WERI-Rb-1 (cell line): ENCODE data around the gene CLEC17A.

Experiments used
- DNase-seq: peaks from one replicate; pipeline ENCODE4 v3.0.0-alpha.2; 2020
- H3K27ac ChIP-seq: fragments of 250-450 bp; sonication (Bioruptor Pico); 2 replicates; pipeline ENCODE4 v1.5.1; 2020; ENCODE audit warnings: mild to moderate bottlenecking, moderate library complexity
- H3K27me3 ChIP-seq: fragments of 250-450 bp; sonication (Bioruptor Pico); 2 replicates; pipeline ENCODE4 v1.5.1; 2021; ENCODE audit warnings: mild to moderate bottlenecking, low read depth, moderate library complexity; ENCODE audit not compliant: insufficient read depth, severe bottlenecking
- H3K36me3 ChIP-seq: fragments of 250-450 bp; sonication (Bioruptor Pico); 2 replicates; pipeline ENCODE4 v1.5.1; 2020; ENCODE audit warnings: mild to moderate bottlenecking, moderate library complexity
- H3K4me3 ChIP-seq: 2 replicates; pipeline ENCODE4 v1.5.1; 2011; ENCODE audit warnings: low read depth, mild to moderate bottlenecking, control low read depth, low read length
- H3K9me3 ChIP-seq: fragments of 250-450 bp; sonication (Bioruptor Pico); 2 replicates; pipeline ENCODE4 v1.5.1; 2021; ENCODE audit warnings: mild to moderate bottlenecking, moderate library complexity; ENCODE audit not compliant: severe bottlenecking
- CTCF ChIP-seq: IDR thresholded peaks from 2 replicates; pipeline ENCODE4 v1.5.1; 2011; ENCODE audit warnings: low read depth, mild to moderate bottlenecking, control low read depth, inconsistent platforms, low read length

The CLEC17A gene

GRCh38 chr19:14565765-14566711, 16.8 kb upstream of the CLEC17A start:
- no peak overlapping the region for H3K27ac ChIP-seq
- no peak for TF ChIP-seq CTCF
- no peak overlapping the region for H3K4me3 ChIP-seq
- no peaks in the 10 kb centered on the region for H3K9me3 ChIP-seq
- H3K36me3 ChIP-seq, result peaks cover 37% of the 10 kb centered on the region
- no peaks in the 10 kb centered on the region for H3K27me3 ChIP-seq
- no peak for DNase-seq

GRCh38 chr19:14566712-14567077, 16.2 kb upstream of the CLEC17A start:
- Histone ChIP-seq H3K9me3 (no peaks in the 10 kb centered on the region), H3K36me3 (peaks cover 37% of the 10 kb centered on the region), H3K4me3 (no peak overlapping the region), H3K27me3 (no peaks in the 10 kb centered on the region), H3K27ac (no peak overlapping the region)
- no peak for TF ChIP-seq CTCF
- no peak for DNase-seq

GRCh38 chr19:14567079-14567478, 15.8 kb upstream of the CLEC17A start:
- no peak overlapping the region for H3K4me3 ChIP-seq
- H3K27me3 ChIP-seq, result no peaks in the 10 kb centered on the region
- no peak for DNase-seq
- H3K36me3 ChIP-seq, result peaks cover 37% of the 10 kb centered on the region
- TF ChIP-seq CTCF, result no peak
- no peaks in the 10 kb centered on the region for H3K9me3 ChIP-seq
- no peak overlapping the region for H3K27ac ChIP-seq

- H3K27ac ChIP-seq, result no peak overlapping the region; the same call in 1 of the 2 replicates
- H3K4me3 ChIP-seq, result peak overlapping the region; percentile 85
These were observed 11.9 kb upstream of the CLEC17A start for GRCh38 chr19:14570864-14571527.

More at GRCh38 chr19:14570864-14571527, 11.9 kb upstream of the CLEC17A start:
- Histone ChIP-seq H3K9me3 (no peaks in the 10 kb centered on the region), H3K27me3 (no peaks in the 10 kb centered on the region), H3K36me3 (peaks cover 9% of the 10 kb centered on the region)
- no peak for TF ChIP-seq CTCF
- no peak for DNase-seq
